HepG2 (cell line): ENCODE data around the gene PDPR. TPM values are rescaled to one million over a fixed set of nuclear protein-coding genes. Genes with fewer than 3 reads are reported as not detected.
A peak's percentile ranks its signal among the peaks of the same experiment; 100 is the strongest.

Experiments used
- KDM1A ChIP-seq: IDR thresholded peaks from 2 replicates; pipeline ENCODE4 v1.6.1; 2016; ENCODE audit warnings: missing compliant biosample characterization
- MED1 ChIP-seq: sonication (generic); formaldehyde crosslinking; IDR thresholded peaks from 2 replicates; pipeline ENCODE4 v1.4.0; 2020; ENCODE audit warnings: missing genetic modification reagents
- NFIC ChIP-seq: IDR thresholded peaks from 2 replicates; pipeline ENCODE4 v1.6.1; 2012; ENCODE audit warnings: mild to moderate bottlenecking, low read length, inconsistent platforms
- SAFB2 ChIP-seq: sonication (generic); formaldehyde crosslinking; IDR thresholded peaks from 2 replicates; pipeline ENCODE4 v1.5.1; 2020; ENCODE audit warnings: missing genetic modification reagents, low read depth, mild to moderate bottlenecking, borderline replicate concordance
- SPEN ChIP-seq: sonication (generic); formaldehyde crosslinking; IDR thresholded peaks from 2 replicates; pipeline ENCODE4 v1.5.1; 2020; ENCODE audit warnings: low read depth, mild to moderate bottlenecking, missing genetic modification reagents
- TARDBP ChIP-seq: sonication (generic); formaldehyde crosslinking; IDR thresholded peaks from 2 replicates; pipeline ENCODE4 v1.8.0; 2022; ENCODE audit warnings: mild to moderate bottlenecking, missing genetic modification reagents
- ZBTB7A ChIP-seq: sonication (generic); formaldehyde crosslinking; IDR thresholded peaks from 2 replicates; pipeline ENCODE4 v1.8.0; 2022; ENCODE audit warnings: mild to moderate bottlenecking, missing genetic modification reagents
- ZNF724P ChIP-seq: sonication (generic); formaldehyde crosslinking; IDR thresholded peaks from 2 replicates; pipeline ENCODE4 v1.8.0; 2022; ENCODE audit warnings: missing genetic modification reagents, borderline replicate concordance
- ZNF775 ChIP-seq: sonication (generic); formaldehyde crosslinking; IDR thresholded peaks from 2 replicates; pipeline ENCODE4 v1.4.0; 2020; ENCODE audit warnings: missing genetic modification reagents, mild to moderate bottlenecking, moderate library complexity, borderline replicate concordance
- ZNF891 ChIP-seq: sonication (generic); formaldehyde crosslinking; IDR thresholded peaks from 2 replicates; pipeline ENCODE4 v1.5.0; 2020; ENCODE audit warnings: mild to moderate bottlenecking, missing genetic modification reagents
- polyA plus RNA-seq, 8 experiments: library from polyadenylated mRNA; depleted of rRNA in 3 of 8; stranded (reverse) in 7 of 8; unstranded in 1 of 8; fragments of >200 nt; fragmentation: Illumina TruSeq in 4 of 8; extraction: Trizol in 4 of 8; gene quantifications; 2 replicates each; pipeline versions ENCODE4 v1.2.1 to v1.2.3, GENCODE V29; 2011 to 2016; ENCODE audit warnings: low read depth in 4 of 8, missing spikeins in 1 of 8, mixed read lengths in 1 of 8; ENCODE audit not compliant: insufficient read depth in 1 of 8
- total RNA-seq, 5 experiments: library from RNA; depleted of rRNA; stranded (reverse); fragments of >200 nt; fragmentation: Illumina TruSeq; extraction: Trizol; gene quantifications; 2 replicates each; pipeline ENCODE4 v1.2.3, GENCODE V29; 2016; ENCODE audit warnings: low read depth in 1 of 5
- TF ChIP-seq, protein P1 (sequence below): IDR thresholded peaks from 2 replicates; pipeline ENCODE4 v1.6.1; 2016; ENCODE audit warnings: low read depth

PDPR gene
- total and polyA plus RNA-seq, 2 of the 13 experiments (the other 11 are each of a cell fraction or from before 2014, with no cell fraction given) = 19.5 to 29.9 TPM

DNA sequence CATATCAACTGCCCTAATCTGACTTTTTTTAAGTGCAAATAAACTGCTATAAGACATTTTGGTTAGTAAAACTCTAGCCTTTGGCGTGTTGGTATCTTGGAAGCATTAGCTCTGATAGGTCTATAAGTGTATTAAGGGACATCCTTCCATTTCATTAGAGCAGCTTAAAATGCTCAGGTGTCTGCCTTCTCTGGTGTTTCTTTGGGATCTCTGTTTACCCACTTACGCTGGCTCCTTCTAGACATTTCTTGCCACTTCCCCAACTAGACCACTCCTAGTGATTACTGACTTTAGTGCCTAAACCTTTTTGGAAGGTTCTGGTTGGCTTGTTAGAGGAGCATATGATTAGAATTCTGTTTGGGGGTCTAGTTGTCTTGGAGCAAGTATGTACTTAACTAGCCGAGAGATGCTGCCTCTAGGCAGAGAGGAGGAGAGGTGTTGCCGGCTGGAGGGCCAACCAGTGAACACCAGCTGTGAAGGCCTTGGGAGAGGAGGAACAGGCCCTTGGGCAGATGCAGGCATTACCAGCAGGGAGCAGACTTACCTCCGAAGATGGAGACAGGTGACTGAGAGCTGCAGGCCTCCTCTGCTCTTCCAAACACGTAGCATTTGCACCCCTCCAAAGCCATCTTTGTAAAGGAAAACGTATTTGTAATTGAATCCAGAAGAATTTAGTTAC, 44.3 kb downstream of the PDPR start (continued):
- TF ChIP-seq ZNF775 (CRISPR knock-in tag) (0 out of 2 replicates have a peak, but pooled peaks have one; percentile 49), ZNF724P (0 out of 2 replicates have a peak, but pooled peaks have one; percentile 72), TARDBP (CRISPR knock-in tag) (no peak), ZBTB7A (CRISPR knock-in tag) (no peak), KDM1A (CRISPR knock-in tag) (no peak), SPEN (0 out of 2 replicates have a peak, but pooled peaks have one; percentile 17), NFIC (no peak), SAFB2 (CRISPR knock-in tag) (no peak), MED1 (CRISPR knock-in tag) (no peak), ZNF891 (CRISPR knock-in tag) (no peak)
- TF ChIP-seq, protein P1, sequence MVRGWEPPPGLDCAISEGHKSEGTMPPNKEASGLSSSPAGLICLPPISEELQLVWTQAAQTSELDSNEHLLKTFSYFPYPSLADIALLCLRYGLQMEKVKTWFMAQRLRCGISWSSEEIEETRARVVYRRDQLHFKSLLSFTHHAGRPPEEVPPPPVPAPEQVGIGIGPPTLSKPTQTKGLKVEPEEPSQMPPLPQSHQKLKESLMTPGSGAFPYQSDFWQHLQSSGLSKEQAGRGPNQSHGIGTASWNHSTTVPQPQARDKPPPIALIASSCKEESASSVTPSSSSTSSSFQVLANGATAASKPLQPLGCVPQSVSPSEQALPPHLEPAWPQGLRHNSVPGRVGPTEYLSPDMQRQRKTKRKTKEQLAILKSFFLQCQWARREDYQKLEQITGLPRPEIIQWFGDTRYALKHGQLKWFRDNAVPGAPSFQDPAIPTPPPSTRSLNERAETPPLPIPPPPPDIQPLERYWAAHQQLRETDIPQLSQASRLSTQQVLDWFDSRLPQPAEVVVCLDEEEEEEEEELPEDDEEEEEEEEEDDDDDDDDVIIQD = no peak
